Panc1 (cell line): ENCODE measurements around the gene CAMK4. TPM values are rescaled to one million over a fixed set of nuclear protein-coding genes. Genes with fewer than 3 reads are reported as not detected.

ENCODE experiments used
- ATAC-seq: fragments of 200-7000 bp; cut with Tn5 transposase; 2 replicates; pipeline ENCODE4 v1.9.1; 2020; ENCODE audit warnings: mild to moderate bottlenecking, moderate library complexity
- BruUV-seq: library from RNA; stranded (reverse); fragments of 400-500 nt; replicated peaks from 2 replicates; lab custom pipeline; 2021; lab: Mats Ljungman, UMichigan
- CTCF ChIA-PET: fragments of 300-600 bp; sonication (Branson Sonifier 250); formaldehyde crosslinking; loops from one replicate; lab custom pipeline; 2022; ENCODE audit warnings: antibody characterized with exemption; lab: Charles Lee
- POLR2A ChIA-PET: fragments of 300-600 bp; sonication (Branson Sonifier 250); formaldehyde crosslinking; loops from one replicate; lab custom pipeline; 2022; ENCODE audit warnings: antibody characterized with exemption; lab: Charles Lee
- DNase-seq: peaks from one replicate; pipeline ENCODE4 v3.0.0-alpha.2; 2010; ENCODE audit warnings: low read depth, low spot score
- H3K27ac ChIP-seq: 2 replicates; pipeline ENCODE4 v1.5.1; 2011; ENCODE audit warnings: mild to moderate bottlenecking, low read length, inconsistent platforms
- H3K27me3 ChIP-seq: fragments of 200-500 bp; sonication (Bioruptor generic); 2 replicates; pipeline ENCODE4 v1.6.0; 2014; ENCODE audit warnings: low read length, inconsistent platforms; ENCODE audit not compliant: control insufficient read depth, insufficient read depth
- H3K36me3 ChIP-seq: fragments of 200-500 bp; sonication (Bioruptor generic); 2 replicates; pipeline ENCODE4 v1.5.1; 2014; ENCODE audit warnings: inconsistent platforms, mild to moderate bottlenecking, low read length, moderate library complexity; ENCODE audit not compliant: control insufficient read depth, insufficient read depth
- H3K4me1 ChIP-seq: 2 replicates; pipeline ENCODE4 v1.5.1; 2011; ENCODE audit warnings: inconsistent platforms, mild to moderate bottlenecking, low read length, moderate library complexity; ENCODE audit not compliant: control insufficient read depth, insufficient read depth
- H3K4me3 ChIP-seq, 2 experiments: 2 replicates each; pipeline ENCODE4 v1.5.1; 2011 to 2012; ENCODE audit warnings: low read depth in 2 of 2, low read length in 2 of 2, mild to moderate bottlenecking in 2 of 2, inconsistent platforms in 1 of 2, moderate library complexity in 1 of 2
- H3K9me3 ChIP-seq: fragments of 200-500 bp; sonication (Bioruptor generic); 2 replicates; pipeline ENCODE4 v1.5.1; 2014; ENCODE audit warnings: low read depth, mild to moderate bottlenecking, inconsistent platforms, low read length, moderate library complexity; ENCODE audit not compliant: control insufficient read depth, insufficient read depth
- POLR2AphosphoS5 ChIP-seq: IDR thresholded peaks from 2 replicates; pipeline ENCODE4 v1.6.1; 2012; ENCODE audit warnings: mild to moderate bottlenecking, low read depth, low read length, moderate library complexity
- SIN3A ChIP-seq: IDR thresholded peaks from 2 replicates; pipeline ENCODE4 v1.6.1; 2012; ENCODE audit warnings: low read depth, mild to moderate bottlenecking, low read length, moderate library complexity, borderline replicate concordance; ENCODE audit not compliant: insufficient read depth
- TCF7L2 ChIP-seq: IDR thresholded peaks from 2 replicates; pipeline ENCODE4 v1.6.1; 2011; ENCODE audit warnings: mild to moderate bottlenecking, low read depth, low read length, inconsistent platforms
- in situ Hi-C: cut with HindIII; loops from 2 replicates; pipeline ENCODE4 v1.10.0; 2016; ENCODE audit warnings: low sequenced_read_pairs, low pct_unique_long_range_greater_than_20kb
- intact Hi-C: fragments of 100-400 bp; cut with micrococcal nuclease; formaldehyde crosslinking; loops from one replicate; pipeline ENCODE4 v1.10.0; 2022; ENCODE audit not compliant: unreplicated experiment
- total RNA-seq: library from RNA; stranded (reverse); gene quantifications from one replicate; pipeline ENCODE4 v1.2.1, GENCODE V29; 2021; ENCODE audit not compliant: unreplicated experiment
- TF ChIP-seq, protein P1 (sequence below), 2 experiments: IDR thresholded peaks; 2 replicates each; pipeline ENCODE4 v1.6.1; 2011 to 2012; ENCODE audit warnings: low read depth in 2 of 2, control low read depth in 1 of 2, low read length in 1 of 2, mild to moderate bottlenecking in 1 of 2, moderate library complexity in 1 of 2; ENCODE audit not compliant: insufficient read depth in 1 of 2
- TF ChIP-seq, protein P2 (sequence below): fragments of 450-650 bp; IDR thresholded peaks from 2 replicates; pipeline ENCODE4 v1.5.1; 2017; ENCODE audit warnings: mild to moderate bottlenecking

CAMK4 gene
- total RNA-seq, 1 experiment from 2014 or later = 0.39 TPM

DNA sequence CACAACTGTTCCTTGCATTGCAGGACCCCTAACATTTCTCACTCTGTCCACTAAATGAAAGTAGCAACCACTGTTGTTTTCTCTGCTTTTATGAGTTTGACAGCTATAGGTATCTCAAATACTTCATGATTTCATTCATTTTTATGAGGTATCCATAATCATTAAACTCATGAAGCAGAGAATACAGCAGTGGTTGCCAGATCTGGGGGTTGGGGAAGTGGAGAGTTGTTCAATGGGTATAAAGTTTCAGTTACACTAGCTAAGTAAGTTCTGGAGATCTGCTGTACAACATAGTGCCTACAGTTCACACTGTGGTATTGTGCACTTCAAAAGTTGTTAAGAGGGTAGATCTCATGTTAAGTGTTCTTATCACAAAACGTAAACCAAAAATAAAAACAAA, 23.4 kb upstream of the CAMK4 start:
- H3K4me1 ChIP-seq = no peaks in the 10 kb centered on the region
- ChIA-PET CTCF (no interaction called here), POLR2A (interaction anchor here (0.7 kb wide), 1 partner anchor 68 kb away, joined by 3 read pairs; no protein-coding TSS in a partner anchor)
- no peaks in the 10 kb centered on the region for H3K9me3 ChIP-seq
- intact Hi-C loops = no loop called here
- no TSS peak for BruUV-seq
- TF ChIP-seq SIN3A = no peak
- TF ChIP-seq TCF7L2 = no peak
- TF ChIP-seq, protein P1, sequence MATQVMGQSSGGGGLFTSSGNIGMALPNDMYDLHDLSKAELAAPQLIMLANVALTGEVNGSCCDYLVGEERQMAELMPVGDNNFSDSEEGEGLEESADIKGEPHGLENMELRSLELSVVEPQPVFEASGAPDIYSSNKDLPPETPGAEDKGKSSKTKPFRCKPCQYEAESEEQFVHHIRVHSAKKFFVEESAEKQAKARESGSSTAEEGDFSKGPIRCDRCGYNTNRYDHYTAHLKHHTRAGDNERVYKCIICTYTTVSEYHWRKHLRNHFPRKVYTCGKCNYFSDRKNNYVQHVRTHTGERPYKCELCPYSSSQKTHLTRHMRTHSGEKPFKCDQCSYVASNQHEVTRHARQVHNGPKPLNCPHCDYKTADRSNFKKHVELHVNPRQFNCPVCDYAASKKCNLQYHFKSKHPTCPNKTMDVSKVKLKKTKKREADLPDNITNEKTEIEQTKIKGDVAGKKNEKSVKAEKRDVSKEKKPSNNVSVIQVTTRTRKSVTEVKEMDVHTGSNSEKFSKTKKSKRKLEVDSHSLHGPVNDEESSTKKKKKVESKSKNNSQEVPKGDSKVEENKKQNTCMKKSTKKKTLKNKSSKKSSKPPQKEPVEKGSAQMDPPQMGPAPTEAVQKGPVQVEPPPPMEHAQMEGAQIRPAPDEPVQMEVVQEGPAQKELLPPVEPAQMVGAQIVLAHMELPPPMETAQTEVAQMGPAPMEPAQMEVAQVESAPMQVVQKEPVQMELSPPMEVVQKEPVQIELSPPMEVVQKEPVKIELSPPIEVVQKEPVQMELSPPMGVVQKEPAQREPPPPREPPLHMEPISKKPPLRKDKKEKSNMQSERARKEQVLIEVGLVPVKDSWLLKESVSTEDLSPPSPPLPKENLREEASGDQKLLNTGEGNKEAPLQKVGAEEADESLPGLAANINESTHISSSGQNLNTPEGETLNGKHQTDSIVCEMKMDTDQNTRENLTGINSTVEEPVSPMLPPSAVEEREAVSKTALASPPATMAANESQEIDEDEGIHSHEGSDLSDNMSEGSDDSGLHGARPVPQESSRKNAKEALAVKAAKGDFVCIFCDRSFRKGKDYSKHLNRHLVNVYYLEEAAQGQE (IDR thresholded peaks at IDR 0.05; ENCODE audit: insufficient read depth in 1 of 2, low read depth in 2 of 2, low read length in 1 of 2) = no peak
- TF ChIP-seq POLR2AphosphoS5 = no peak
- TF ChIP-seq, protein P2, sequence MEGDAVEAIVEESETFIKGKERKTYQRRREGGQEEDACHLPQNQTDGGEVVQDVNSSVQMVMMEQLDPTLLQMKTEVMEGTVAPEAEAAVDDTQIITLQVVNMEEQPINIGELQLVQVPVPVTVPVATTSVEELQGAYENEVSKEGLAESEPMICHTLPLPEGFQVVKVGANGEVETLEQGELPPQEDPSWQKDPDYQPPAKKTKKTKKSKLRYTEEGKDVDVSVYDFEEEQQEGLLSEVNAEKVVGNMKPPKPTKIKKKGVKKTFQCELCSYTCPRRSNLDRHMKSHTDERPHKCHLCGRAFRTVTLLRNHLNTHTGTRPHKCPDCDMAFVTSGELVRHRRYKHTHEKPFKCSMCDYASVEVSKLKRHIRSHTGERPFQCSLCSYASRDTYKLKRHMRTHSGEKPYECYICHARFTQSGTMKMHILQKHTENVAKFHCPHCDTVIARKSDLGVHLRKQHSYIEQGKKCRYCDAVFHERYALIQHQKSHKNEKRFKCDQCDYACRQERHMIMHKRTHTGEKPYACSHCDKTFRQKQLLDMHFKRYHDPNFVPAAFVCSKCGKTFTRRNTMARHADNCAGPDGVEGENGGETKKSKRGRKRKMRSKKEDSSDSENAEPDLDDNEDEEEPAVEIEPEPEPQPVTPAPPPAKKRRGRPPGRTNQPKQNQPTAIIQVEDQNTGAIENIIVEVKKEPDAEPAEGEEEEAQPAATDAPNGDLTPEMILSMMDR = no peak
- no peak overlapping the region for H3K4me3 ChIP-seq
- no peak for ATAC-seq
- H3K27ac ChIP-seq = no peak overlapping the region
- no peaks in the 10 kb centered on the region for H3K27me3 ChIP-seq
- in situ Hi-C loops = no loop called here
- no peaks in the 10 kb centered on the region for H3K36me3 ChIP-seq
- no peak for DNase-seq

DNA sequence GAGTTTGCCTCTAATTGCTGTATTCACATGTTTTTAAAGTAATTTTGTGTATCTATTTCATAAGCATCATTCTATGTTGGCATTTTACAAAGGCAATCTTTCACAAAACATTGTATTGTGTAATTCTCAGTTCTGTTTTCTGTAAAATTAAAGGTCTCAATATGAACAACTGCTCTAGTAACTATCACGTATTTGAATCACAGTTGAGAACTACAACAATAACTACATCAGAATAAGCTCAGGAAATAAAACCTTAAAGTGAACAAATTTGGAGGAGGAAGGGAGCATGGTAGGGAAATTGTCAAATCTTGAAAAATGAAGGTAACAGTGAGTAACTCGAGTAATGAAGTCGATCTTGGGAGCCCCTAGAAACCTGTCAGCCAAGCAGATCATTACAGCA, 22.5 kb upstream of the CAMK4 start:
- H3K27ac ChIP-seq = no peak overlapping the region
- ChIA-PET POLR2A (interaction anchor here (0.7 kb wide), 1 partner anchor 69 kb away, joined by 3 read pairs; no protein-coding TSS in a partner anchor), CTCF (no interaction called here)
- H3K36me3 ChIP-seq = no peaks in the 10 kb centered on the region
- no peak for TF ChIP-seq POLR2AphosphoS5
- no peak for TF ChIP-seq SIN3A
- TF ChIP-seq, protein P2 = no peak
- TF ChIP-seq, protein P1 (IDR thresholded peaks at IDR 0.05; ENCODE audit: insufficient read depth in 1 of 2, low read depth in 2 of 2, low read length in 1 of 2) = no peak
- TF ChIP-seq TCF7L2 = no peak
- ATAC-seq = no peak
- H3K9me3 ChIP-seq = no peaks in the 10 kb centered on the region
- no peak overlapping the region for H3K4me3 ChIP-seq
- H3K27me3 ChIP-seq = no peaks in the 10 kb centered on the region
- no peak for DNase-seq
- intact Hi-C loops = no loop called here
- H3K4me1 ChIP-seq = no peaks in the 10 kb centered on the region
- BruUV-seq = no TSS peak
- in situ Hi-C loops = no loop called here
